ENCODE data around the gene DHRS7B. TPM values are rescaled to one million over a fixed set of nuclear protein-coding genes. Genes with fewer than 3 reads are reported as not detected.

Gene DHRS7B
- total and polyA plus RNA-seq, 9 of the 15 experiments (the other 6 are each of a cell fraction or from before 2014, with no cell fraction given) = 8.0 to 30.7 (median 14.8) TPM

DNA sequence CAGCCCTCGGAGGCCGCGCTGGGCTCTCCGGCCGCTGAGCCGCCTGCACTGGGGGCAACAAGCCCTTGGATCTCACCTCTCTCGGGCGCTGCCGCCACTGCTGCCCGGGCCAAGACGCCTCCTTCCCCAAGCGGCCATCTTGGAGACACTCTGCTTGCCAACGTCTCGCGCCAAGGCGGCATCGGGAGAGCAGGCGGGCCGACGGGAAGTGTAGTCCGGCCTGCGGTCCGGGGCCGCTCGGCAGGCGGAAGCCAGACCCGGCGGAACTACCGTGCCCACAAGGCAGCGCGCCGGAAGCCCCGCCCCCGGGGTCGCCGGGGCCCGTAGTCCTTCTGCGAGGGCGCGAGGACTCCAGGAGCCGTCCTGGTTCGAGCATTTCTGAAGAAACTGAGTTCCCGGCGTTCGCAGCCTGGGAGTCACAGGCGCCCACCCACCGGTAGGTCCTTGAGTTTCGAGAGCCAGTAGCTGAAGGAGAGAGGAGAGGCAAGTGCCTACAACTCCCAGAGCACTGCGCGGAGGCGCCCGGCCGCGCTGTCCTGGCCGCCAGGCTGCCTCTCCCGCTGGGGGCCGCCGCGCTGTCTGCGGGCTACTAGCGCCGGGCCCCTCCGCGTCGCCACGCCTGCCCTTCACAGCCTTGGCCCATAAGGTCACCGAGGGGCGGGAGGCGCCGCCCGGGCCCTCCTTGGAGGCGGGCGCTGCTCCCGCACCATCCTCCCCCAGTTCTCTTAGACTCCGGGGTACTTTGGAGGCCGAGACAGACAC is 87.4 kb downstream of the DHRS7B start, which contains the start of gene TMEM11 (continued):
- peak; percentile 90 for TF ChIP-seq ZNF175 (CRISPR knock-in tag; IDR thresholded peaks at IDR 0.05; ENCODE audit: low read depth)
- peak in 1 of 2 experiments; percentile 76; a peak in 3 of 4 replicates for TF ChIP-seq TEAD1 (CRISPR knock-in tag; IDR thresholded peaks at IDR 0.05)
- TF ChIP-seq CREB1 (IDR thresholded peaks at IDR 0.05) = peak; percentile 35
- TF ChIP-seq CREB1 (CRISPR knock-in tag; IDR thresholded peaks at IDR 0.05) = 0 out of 2 replicates have a peak, but pooled peaks have one; percentile 45
- no peak for TF ChIP-seq ZNF695 (CRISPR knock-in tag; IDR thresholded peaks at IDR 0.05)
- no peak for TF ChIP-seq SMARCA5 (IDR thresholded peaks at IDR 0.05)
- TF ChIP-seq, protein P1, sequence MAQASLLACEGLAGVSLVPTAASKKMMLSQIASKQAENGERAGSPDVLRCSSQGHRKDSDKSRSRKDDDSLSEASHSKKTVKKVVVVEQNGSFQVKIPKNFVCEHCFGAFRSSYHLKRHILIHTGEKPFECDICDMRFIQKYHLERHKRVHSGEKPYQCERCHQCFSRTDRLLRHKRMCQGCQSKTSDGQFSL (CRISPR knock-in tag; IDR thresholded peaks at IDR 0.05) = no peak
- TF ChIP-seq, protein P1 (tag; IDR thresholded peaks at IDR 0.05) = no peak
- TF ChIP-seq NR1H2 (CRISPR knock-in tag; IDR thresholded peaks at IDR 0.05) = no peak
- TF ChIP-seq TAF7 (tag; IDR thresholded peaks at IDR 0.05) = peak; percentile 77
- TF ChIP-seq, protein P2, sequence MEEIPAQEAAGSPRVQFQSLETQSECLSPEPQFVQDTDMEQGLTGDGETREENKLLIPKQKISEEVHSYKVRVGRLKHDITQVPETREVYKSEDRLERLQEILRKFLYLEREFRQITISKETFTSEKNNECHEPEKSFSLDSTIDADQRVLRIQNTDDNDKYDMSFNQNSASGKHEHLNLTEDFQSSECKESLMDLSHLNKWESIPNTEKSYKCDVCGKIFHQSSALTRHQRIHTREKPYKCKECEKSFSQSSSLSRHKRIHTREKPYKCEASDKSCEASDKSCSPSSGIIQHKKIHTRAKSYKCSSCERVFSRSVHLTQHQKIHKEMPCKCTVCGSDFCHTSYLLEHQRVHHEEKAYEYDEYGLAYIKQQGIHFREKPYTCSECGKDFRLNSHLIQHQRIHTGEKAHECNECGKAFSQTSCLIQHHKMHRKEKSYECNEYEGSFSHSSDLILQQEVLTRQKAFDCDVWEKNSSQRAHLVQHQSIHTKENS (CRISPR knock-in tag; IDR thresholded peaks at IDR 0.05) = no peak
- TF ChIP-seq, protein P3, sequence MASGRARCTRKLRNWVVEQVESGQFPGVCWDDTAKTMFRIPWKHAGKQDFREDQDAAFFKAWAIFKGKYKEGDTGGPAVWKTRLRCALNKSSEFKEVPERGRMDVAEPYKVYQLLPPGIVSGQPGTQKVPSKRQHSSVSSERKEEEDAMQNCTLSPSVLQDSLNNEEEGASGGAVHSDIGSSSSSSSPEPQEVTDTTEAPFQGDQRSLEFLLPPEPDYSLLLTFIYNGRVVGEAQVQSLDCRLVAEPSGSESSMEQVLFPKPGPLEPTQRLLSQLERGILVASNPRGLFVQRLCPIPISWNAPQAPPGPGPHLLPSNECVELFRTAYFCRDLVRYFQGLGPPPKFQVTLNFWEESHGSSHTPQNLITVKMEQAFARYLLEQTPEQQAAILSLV (tag; IDR thresholded peaks at IDR 0.05) = no peak
- TF ChIP-seq, protein P4, sequence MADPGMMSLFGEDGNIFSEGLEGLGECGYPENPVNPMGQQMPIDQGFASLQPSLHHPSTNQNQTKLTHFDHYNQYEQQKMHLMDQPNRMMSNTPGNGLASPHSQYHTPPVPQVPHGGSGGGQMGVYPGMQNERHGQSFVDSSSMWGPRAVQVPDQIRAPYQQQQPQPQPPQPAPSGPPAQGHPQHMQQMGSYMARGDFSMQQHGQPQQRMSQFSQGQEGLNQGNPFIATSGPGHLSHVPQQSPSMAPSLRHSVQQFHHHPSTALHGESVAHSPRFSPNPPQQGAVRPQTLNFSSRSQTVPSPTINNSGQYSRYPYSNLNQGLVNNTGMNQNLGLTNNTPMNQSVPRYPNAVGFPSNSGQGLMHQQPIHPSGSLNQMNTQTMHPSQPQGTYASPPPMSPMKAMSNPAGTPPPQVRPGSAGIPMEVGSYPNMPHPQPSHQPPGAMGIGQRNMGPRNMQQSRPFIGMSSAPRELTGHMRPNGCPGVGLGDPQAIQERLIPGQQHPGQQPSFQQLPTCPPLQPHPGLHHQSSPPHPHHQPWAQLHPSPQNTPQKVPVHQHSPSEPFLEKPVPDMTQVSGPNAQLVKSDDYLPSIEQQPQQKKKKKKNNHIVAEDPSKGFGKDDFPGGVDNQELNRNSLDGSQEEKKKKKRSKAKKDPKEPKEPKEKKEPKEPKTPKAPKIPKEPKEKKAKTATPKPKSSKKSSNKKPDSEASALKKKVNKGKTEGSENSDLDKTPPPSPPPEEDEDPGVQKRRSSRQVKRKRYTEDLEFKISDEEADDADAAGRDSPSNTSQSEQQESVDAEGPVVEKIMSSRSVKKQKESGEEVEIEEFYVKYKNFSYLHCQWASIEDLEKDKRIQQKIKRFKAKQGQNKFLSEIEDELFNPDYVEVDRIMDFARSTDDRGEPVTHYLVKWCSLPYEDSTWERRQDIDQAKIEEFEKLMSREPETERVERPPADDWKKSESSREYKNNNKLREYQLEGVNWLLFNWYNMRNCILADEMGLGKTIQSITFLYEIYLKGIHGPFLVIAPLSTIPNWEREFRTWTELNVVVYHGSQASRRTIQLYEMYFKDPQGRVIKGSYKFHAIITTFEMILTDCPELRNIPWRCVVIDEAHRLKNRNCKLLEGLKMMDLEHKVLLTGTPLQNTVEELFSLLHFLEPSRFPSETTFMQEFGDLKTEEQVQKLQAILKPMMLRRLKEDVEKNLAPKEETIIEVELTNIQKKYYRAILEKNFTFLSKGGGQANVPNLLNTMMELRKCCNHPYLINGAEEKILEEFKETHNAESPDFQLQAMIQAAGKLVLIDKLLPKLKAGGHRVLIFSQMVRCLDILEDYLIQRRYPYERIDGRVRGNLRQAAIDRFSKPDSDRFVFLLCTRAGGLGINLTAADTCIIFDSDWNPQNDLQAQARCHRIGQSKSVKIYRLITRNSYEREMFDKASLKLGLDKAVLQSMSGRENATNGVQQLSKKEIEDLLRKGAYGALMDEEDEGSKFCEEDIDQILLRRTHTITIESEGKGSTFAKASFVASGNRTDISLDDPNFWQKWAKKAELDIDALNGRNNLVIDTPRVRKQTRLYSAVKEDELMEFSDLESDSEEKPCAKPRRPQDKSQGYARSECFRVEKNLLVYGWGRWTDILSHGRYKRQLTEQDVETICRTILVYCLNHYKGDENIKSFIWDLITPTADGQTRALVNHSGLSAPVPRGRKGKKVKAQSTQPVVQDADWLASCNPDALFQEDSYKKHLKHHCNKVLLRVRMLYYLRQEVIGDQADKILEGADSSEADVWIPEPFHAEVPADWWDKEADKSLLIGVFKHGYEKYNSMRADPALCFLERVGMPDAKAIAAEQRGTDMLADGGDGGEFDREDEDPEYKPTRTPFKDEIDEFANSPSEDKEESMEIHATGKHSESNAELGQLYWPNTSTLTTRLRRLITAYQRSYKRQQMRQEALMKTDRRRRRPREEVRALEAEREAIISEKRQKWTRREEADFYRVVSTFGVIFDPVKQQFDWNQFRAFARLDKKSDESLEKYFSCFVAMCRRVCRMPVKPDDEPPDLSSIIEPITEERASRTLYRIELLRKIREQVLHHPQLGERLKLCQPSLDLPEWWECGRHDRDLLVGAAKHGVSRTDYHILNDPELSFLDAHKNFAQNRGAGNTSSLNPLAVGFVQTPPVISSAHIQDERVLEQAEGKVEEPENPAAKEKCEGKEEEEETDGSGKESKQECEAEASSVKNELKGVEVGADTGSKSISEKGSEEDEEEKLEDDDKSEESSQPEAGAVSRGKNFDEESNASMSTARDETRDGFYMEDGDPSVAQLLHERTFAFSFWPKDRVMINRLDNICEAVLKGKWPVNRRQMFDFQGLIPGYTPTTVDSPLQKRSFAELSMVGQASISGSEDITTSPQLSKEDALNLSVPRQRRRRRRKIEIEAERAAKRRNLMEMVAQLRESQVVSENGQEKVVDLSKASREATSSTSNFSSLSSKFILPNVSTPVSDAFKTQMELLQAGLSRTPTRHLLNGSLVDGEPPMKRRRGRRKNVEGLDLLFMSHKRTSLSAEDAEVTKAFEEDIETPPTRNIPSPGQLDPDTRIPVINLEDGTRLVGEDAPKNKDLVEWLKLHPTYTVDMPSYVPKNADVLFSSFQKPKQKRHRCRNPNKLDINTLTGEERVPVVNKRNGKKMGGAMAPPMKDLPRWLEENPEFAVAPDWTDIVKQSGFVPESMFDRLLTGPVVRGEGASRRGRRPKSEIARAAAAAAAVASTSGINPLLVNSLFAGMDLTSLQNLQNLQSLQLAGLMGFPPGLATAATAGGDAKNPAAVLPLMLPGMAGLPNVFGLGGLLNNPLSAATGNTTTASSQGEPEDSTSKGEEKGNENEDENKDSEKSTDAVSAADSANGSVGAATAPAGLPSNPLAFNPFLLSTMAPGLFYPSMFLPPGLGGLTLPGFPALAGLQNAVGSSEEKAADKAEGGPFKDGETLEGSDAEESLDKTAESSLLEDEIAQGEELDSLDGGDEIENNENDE (IDR thresholded peaks at IDR 0.05; ENCODE audit: low read depth, low read length) = no peak
